Measurements from ENCODE around the gene ASTN2. TPM values are rescaled to one million over a fixed set of nuclear protein-coding genes. Genes with fewer than 3 reads are reported as not detected.

ASTN2 gene
- polyA plus RNA-seq, 4 donors, result 3.0 to 15.2 (median 3.7) TPM

GRCh38 chr9:117098331-117098730 lies 316.5 kb downstream of the ASTN2 start:
- H3K4me1 ChIP-seq (ENCODE audit: control insufficient read depth in 3 of 3, insufficient read depth in 2 of 3, low read depth in 1 of 3, low read length in 2 of 3), result no peaks in the 10 kb centered on the region
- DNase-seq, result no peak
- no peak overlapping the region for H3K4me3 ChIP-seq (ENCODE audit: low read depth in 1 of 3, low read length in 3 of 3)
- no peak for FAIRE-seq
- no peaks in the 10 kb centered on the region for H3K27me3 ChIP-seq (ENCODE audit: control insufficient read depth in 3 of 3, insufficient read depth in 3 of 3, low read length in 3 of 3)
- no peaks in the 10 kb centered on the region for H3K9me3 ChIP-seq (ENCODE audit: control insufficient read depth in 2 of 2, insufficient read depth in 1 of 2, low read depth in 1 of 2, low read length in 1 of 2)
- 53 to 67% (median 57%) methylated on average over 3 of the region's 3 CpGs for WGBS, 3 donors
- no peak overlapping the region for H3K27ac ChIP-seq (ENCODE audit: low read depth in 1 of 3, low read length in 2 of 3)
- H3K36me3 ChIP-seq (ENCODE audit: control insufficient read depth in 3 of 3, insufficient read depth in 2 of 3, low read depth in 1 of 3, low read length in 3 of 3), result no peaks in the 10 kb centered on the region

GRCh38 chr9:117097761-117098160 lies 317.1 kb downstream of the ASTN2 start:
- WGBS, 3 donors, result 64 to 69% (median 67%) methylated on average over 3 of the region's 3 CpGs
- FAIRE-seq, result no peak

GRCh38 chr9:117096138-117096537 lies 318.7 kb downstream of the ASTN2 start:
- Histone ChIP-seq H3K4me1 (ENCODE audit: control insufficient read depth in 3 of 3, insufficient read depth in 2 of 3, low read depth in 1 of 3, low read length in 2 of 3) (no peaks in the 10 kb centered on the region), H3K4me3 (ENCODE audit: low read depth in 1 of 3, low read length in 3 of 3) (no peak overlapping the region), H3K36me3 (ENCODE audit: control insufficient read depth in 3 of 3, insufficient read depth in 2 of 3, low read depth in 1 of 3, low read length in 3 of 3) (no peaks in the 10 kb centered on the region), H3K9me3 (ENCODE audit: control insufficient read depth in 2 of 2, insufficient read depth in 1 of 2, low read depth in 1 of 2, low read length in 1 of 2) (no peaks in the 10 kb centered on the region), H3K27me3 (ENCODE audit: control insufficient read depth in 3 of 3, insufficient read depth in 3 of 3, low read length in 3 of 3) (no peaks in the 10 kb centered on the region), H3K27ac (ENCODE audit: low read depth in 1 of 3, low read length in 2 of 3) (no peak overlapping the region)
- 65 to 88% (median 77%) methylated on average over 1 of the region's 1 CpG for WGBS, 3 donors
- no peak for FAIRE-seq
- DNase-seq, result no peak

More at GRCh38 chr9:117097761-117098160, 317.1 kb downstream of the ASTN2 start:
- H3K27me3 ChIP-seq (ENCODE audit: control insufficient read depth in 3 of 3, insufficient read depth in 3 of 3, low read length in 3 of 3), result no peaks in the 10 kb centered on the region
- H3K4me3 ChIP-seq (ENCODE audit: low read depth in 1 of 3, low read length in 3 of 3), result no peak overlapping the region
- no peak for DNase-seq
- H3K36me3 ChIP-seq (ENCODE audit: control insufficient read depth in 3 of 3, insufficient read depth in 2 of 3, low read depth in 1 of 3, low read length in 3 of 3), result no peaks in the 10 kb centered on the region
- no peaks in the 10 kb centered on the region for H3K9me3 ChIP-seq (ENCODE audit: control insufficient read depth in 2 of 2, insufficient read depth in 1 of 2, low read depth in 1 of 2, low read length in 1 of 2)
- no peaks in the 10 kb centered on the region for H3K4me1 ChIP-seq (ENCODE audit: control insufficient read depth in 3 of 3, insufficient read depth in 2 of 3, low read depth in 1 of 3, low read length in 2 of 3)
- no peak overlapping the region for H3K27ac ChIP-seq (ENCODE audit: low read depth in 1 of 3, low read length in 2 of 3)

GRCh38 chr9:117095081-117095480 lies 319.8 kb downstream of the ASTN2 start:
- Histone ChIP-seq H3K27ac (ENCODE audit: low read depth in 1 of 3, low read length in 2 of 3) (no peak overlapping the region), H3K9me3 (ENCODE audit: control insufficient read depth in 2 of 2, insufficient read depth in 1 of 2, low read depth in 1 of 2, low read length in 1 of 2) (no peaks in the 10 kb centered on the region), H3K36me3 (ENCODE audit: control insufficient read depth in 3 of 3, insufficient read depth in 2 of 3, low read depth in 1 of 3, low read length in 3 of 3) (no peaks in the 10 kb centered on the region), H3K4me3 (ENCODE audit: low read depth in 1 of 3, low read length in 3 of 3) (no peak overlapping the region), H3K4me1 (ENCODE audit: control insufficient read depth in 3 of 3, insufficient read depth in 2 of 3, low read depth in 1 of 3, low read length in 2 of 3) (no peaks in the 10 kb centered on the region), H3K27me3 (ENCODE audit: control insufficient read depth in 3 of 3, insufficient read depth in 3 of 3, low read length in 3 of 3) (no peaks in the 10 kb centered on the region)
- FAIRE-seq, result no peak
- no peak for DNase-seq
- 65 to 82% (median 81%) methylated on average over 2 of the region's 2 CpGs for WGBS, 3 donors

- no peaks in the 10 kb centered on the region for H3K27me3 ChIP-seq (ENCODE audit: control insufficient read depth in 3 of 3, insufficient read depth in 3 of 3, low read length in 3 of 3)
- FAIRE-seq, result no peak
- H3K36me3 ChIP-seq (ENCODE audit: control insufficient read depth in 3 of 3, insufficient read depth in 2 of 3, low read depth in 1 of 3, low read length in 3 of 3), result no peaks in the 10 kb centered on the region
- no peak overlapping the region for H3K4me3 ChIP-seq (ENCODE audit: low read depth in 1 of 3, low read length in 3 of 3)
- no peak overlapping the region for H3K27ac ChIP-seq (ENCODE audit: low read depth in 1 of 3, low read length in 2 of 3)
- 35 to 50% (median 41%) methylated on average over 4 of the region's 4 CpGs for WGBS, 3 donors
- no peaks in the 10 kb centered on the region for H3K9me3 ChIP-seq (ENCODE audit: control insufficient read depth in 2 of 2, insufficient read depth in 1 of 2, low read depth in 1 of 2, low read length in 1 of 2)
- no peak for DNase-seq
- H3K4me1 ChIP-seq (ENCODE audit: control insufficient read depth in 3 of 3, insufficient read depth in 2 of 3, low read depth in 1 of 3, low read length in 2 of 3), result no peaks in the 10 kb centered on the region
Measured at GRCh38 chr9:117093891-117094844, 320.7 kb downstream of the ASTN2 start.

- Histone ChIP-seq H3K4me1 (ENCODE audit: control insufficient read depth in 3 of 3, insufficient read depth in 2 of 3, low read depth in 1 of 3, low read length in 2 of 3) (no peaks in the 10 kb centered on the region), H3K9me3 (ENCODE audit: control insufficient read depth in 2 of 2, insufficient read depth in 1 of 2, low read depth in 1 of 2, low read length in 1 of 2) (no peaks in the 10 kb centered on the region), H3K4me3 (ENCODE audit: low read depth in 1 of 3, low read length in 3 of 3) (no peak overlapping the region), H3K36me3 (ENCODE audit: control insufficient read depth in 3 of 3, insufficient read depth in 2 of 3, low read depth in 1 of 3, low read length in 3 of 3) (no peaks in the 10 kb centered on the region), H3K27me3 (ENCODE audit: control insufficient read depth in 3 of 3, insufficient read depth in 3 of 3, low read length in 3 of 3) (no peaks in the 10 kb centered on the region), H3K27ac (ENCODE audit: low read depth in 1 of 3, low read length in 2 of 3) (no peak overlapping the region)
- 0 to 44% (median 13%) methylated on average over 1 of the region's 1 CpG for WGBS, 3 donors
- no peak for FAIRE-seq
- DNase-seq, result no peak
Measured at GRCh38 chr9:117092582-117092981, 322.3 kb downstream of the ASTN2 start.

GRCh38 chr9:117091529-117091928 lies 323.3 kb downstream of the ASTN2 start:
- no peaks in the 10 kb centered on the region for H3K27me3 ChIP-seq (ENCODE audit: control insufficient read depth in 3 of 3, insufficient read depth in 3 of 3, low read length in 3 of 3)
- H3K9me3 ChIP-seq (ENCODE audit: control insufficient read depth in 2 of 2, insufficient read depth in 1 of 2, low read depth in 1 of 2, low read length in 1 of 2), result no peaks in the 10 kb centered on the region
- no peak for DNase-seq
- WGBS, 3 donors, result 41 to 43% (median 41%) methylated on average over 4 of the region's 4 CpGs
- no peaks in the 10 kb centered on the region for H3K4me1 ChIP-seq (ENCODE audit: control insufficient read depth in 3 of 3, insufficient read depth in 2 of 3, low read depth in 1 of 3, low read length in 2 of 3)
- no peak overlapping the region for H3K4me3 ChIP-seq (ENCODE audit: low read depth in 1 of 3, low read length in 3 of 3)
- no peak overlapping the region for H3K27ac ChIP-seq (ENCODE audit: low read depth in 1 of 3, low read length in 2 of 3)
- no peak for FAIRE-seq
- H3K36me3 ChIP-seq (ENCODE audit: control insufficient read depth in 3 of 3, insufficient read depth in 2 of 3, low read depth in 1 of 3, low read length in 3 of 3), result no peaks in the 10 kb centered on the region

GRCh38 chr9:117088786-117089185 lies 326.1 kb downstream of the ASTN2 start:
- 56 to 72% (median 64%) methylated on average over 6 of the region's 6 CpGs for WGBS, 3 donors

More at GRCh38 chr9:117088786-117089185, 326.1 kb downstream of the ASTN2 start:
- Histone ChIP-seq H3K36me3 (ENCODE audit: control insufficient read depth in 3 of 3, insufficient read depth in 2 of 3, low read depth in 1 of 3, low read length in 3 of 3) (no peaks in the 10 kb centered on the region), H3K27ac (ENCODE audit: low read depth in 1 of 3, low read length in 2 of 3) (no peak overlapping the region), H3K9me3 (ENCODE audit: control insufficient read depth in 2 of 2, insufficient read depth in 1 of 2, low read depth in 1 of 2, low read length in 1 of 2) (no peaks in the 10 kb centered on the region), H3K27me3 (ENCODE audit: control insufficient read depth in 3 of 3, insufficient read depth in 3 of 3, low read length in 3 of 3) (no peaks in the 10 kb centered on the region), H3K4me3 (ENCODE audit: low read depth in 1 of 3, low read length in 3 of 3) (no peak overlapping the region), H3K4me1 (ENCODE audit: control insufficient read depth in 3 of 3, insufficient read depth in 2 of 3, low read depth in 1 of 3, low read length in 2 of 3) (no peaks in the 10 kb centered on the region)
- DNase-seq (no peak), FAIRE-seq (no peak)
